Activated naive CD4-positive, alpha-beta T cell treated with anti-CD3 and anti-CD28 coated beads, Interleukin-2, amount 50 U/mL, for 72 hours (primary cell): Measurements from ENCODE around the gene PIERCE2. TPM values are rescaled to one million over a fixed set of nuclear protein-coding genes. Genes with fewer than 3 reads are reported as not detected.
"Not testable (repeated sequence)": the region's sequence is repeated elsewhere in the genome, so short reads cannot be mapped to it uniquely, and the experiment has no call there.

Source experiments
- ATAC-seq, 2 donors: fragments of 150-1000 bp; cut with Tn5 transposase; 2 replicates each; pipeline ENCODE4 v1.10.0; 2021; ENCODE audit warnings: mild to moderate bottlenecking in 2 of 2, moderate library complexity in 2 of 2
- DNase-seq, 2 donors: peaks; one replicate each; pipeline ENCODE4 v3.0.0; 2021 to 2022; ENCODE audit warnings: low spot score in 2 of 2
- H3K27ac Mint-ChIP-seq, 2 donors: one replicate each; pipeline ENCODE4 v1.8.0; 2022; ENCODE audit warnings: mild to moderate bottlenecking in 2 of 2, mixed read lengths in 2 of 2
- H3K36me3 Mint-ChIP-seq, 2 donors: one replicate each; pipeline ENCODE4 v1.8.0; 2022; ENCODE audit warnings: mixed read lengths in 2 of 2
- H3K9me3 Mint-ChIP-seq, 2 donors: one replicate each; pipeline ENCODE4 v1.8.0; 2022; ENCODE audit warnings: mixed read lengths in 2 of 2
- total RNA-seq, 2 donors: library from RNA; stranded (reverse); gene quantifications; one replicate each; pipeline ENCODE4 v1.2.3, GENCODE V29; 2022

The PIERCE2 gene
- not detected for total RNA-seq

- Mint-ChIP-seq H3K36me3 (peaks cover 7 to 8% of the 10 kb centered on the region in 2 donors), H3K27ac (peak within 1 kb of the TSS; percentile 83 to 90), H3K9me3 (no peaks in the 10 kb centered on the region)
- ATAC-seq (peak; percentile 93 to 94), DNase-seq (peak; percentile 86 to 94)
These were observed at the start of gene PIERCE2, which contains the start of gene CCPG1 for GRCh38 chr15:55408012-55408928. TSS of gene PIERCE2 (plus strand) at chr15:55408495. CDS start at chr15:55408769, 274 bp downstream. TSS of gene CCPG1 (minus strand) at chr15:55408359. CDS start at chr15:55389424, 18,935 bp downstream.

GRCh38 chr15:55360256-55360655, 48.0 kb upstream of the PIERCE2 start:
- DNase-seq, result no peak
- ATAC-seq, result no peak
- Mint-ChIP-seq H3K27ac (peak overlapping the region; percentile 0 to 30), H3K9me3 (no peaks in the 10 kb centered on the region), H3K36me3 (no peaks in the 10 kb centered on the region)

GRCh38 chr15:55361048-55361447, 47.2 kb upstream of the PIERCE2 start:
- Mint-ChIP-seq H3K36me3 (no peaks in the 10 kb centered on the region), H3K27ac (peak overlapping the region in 1 of 2 donors; percentile 30)

GRCh38 chr15:55362641-55363040, 45.7 kb upstream of the PIERCE2 start:
- no peaks in the 10 kb centered on the region for H3K36me3 Mint-ChIP-seq
- H3K9me3 Mint-ChIP-seq, result no peaks in the 10 kb centered on the region
- DNase-seq (no peak), ATAC-seq (no peak)
- H3K27ac Mint-ChIP-seq, result peak overlapping the region in 1 of 2 donors; percentile 73

More at GRCh38 chr15:55361048-55361447, 47.2 kb upstream of the PIERCE2 start:
- no peaks in the 10 kb centered on the region for H3K9me3 Mint-ChIP-seq
- no peak for DNase-seq
- ATAC-seq, result no peak

- ATAC-seq, result no peak
- DNase-seq, result no peak
- Mint-ChIP-seq H3K36me3 (no peaks in the 10 kb centered on the region), H3K9me3 (no peaks in the 10 kb centered on the region), H3K27ac (no peak overlapping the region)
These were observed 41.3 kb upstream of the PIERCE2 start for GRCh38 chr15:55366981-55367380.

- Mint-ChIP-seq H3K27ac (peak overlapping the region in 1 of 2 donors; percentile 79), H3K36me3 (no peaks in the 10 kb centered on the region), H3K9me3 (no peaks in the 10 kb centered on the region)
- ATAC-seq (peak in 1 of 2 donors; percentile 22), DNase-seq (no peak)
These were observed 35.4 kb upstream of the PIERCE2 start for GRCh38 chr15:55372701-55373440.

- DNase-seq, result no peak
- Mint-ChIP-seq H3K27ac (peak overlapping the region in 1 of 2 donors; percentile 25), H3K9me3 (no peaks in the 10 kb centered on the region), H3K36me3 (peaks cover 0 to 8% of the 10 kb centered on the region in 2 donors)
- ATAC-seq, result no peak
These were observed 29.2 kb upstream of the PIERCE2 start for GRCh38 chr15:55379095-55379494.

- ATAC-seq, result no peak
- Mint-ChIP-seq H3K9me3 (no peaks in the 10 kb centered on the region), H3K36me3 (peaks cover 0 to 8% of the 10 kb centered on the region in 2 donors)
These were observed 26.7 kb upstream of the PIERCE2 start for GRCh38 chr15:55381595-55381994.

GRCh38 chr15:55383687-55384086, 24.6 kb upstream of the PIERCE2 start:
- Mint-ChIP-seq H3K9me3 (no peaks in the 10 kb centered on the region), H3K36me3 (peaks cover 0 to 8% of the 10 kb centered on the region in 2 donors), H3K27ac (no peak overlapping the region)
- no peak for ATAC-seq
- DNase-seq, result no peak

More at GRCh38 chr15:55381595-55381994, 26.7 kb upstream of the PIERCE2 start:
- no peak for DNase-seq
- no peak overlapping the region for H3K27ac Mint-ChIP-seq

GRCh38 chr15:55387027-55387426, 21.3 kb upstream of the PIERCE2 start:
- no peak overlapping the region for H3K27ac Mint-ChIP-seq
- DNase-seq (no peak), ATAC-seq (no peak)
- H3K36me3 Mint-ChIP-seq, result peaks cover 0 to 8% of the 10 kb centered on the region in 2 donors
- H3K9me3 Mint-ChIP-seq, result no peaks in the 10 kb centered on the region

- Mint-ChIP-seq H3K9me3 (no peaks in the 10 kb centered on the region), H3K27ac (peak overlapping the region; percentile 1 to 12), H3K36me3 (no peaks in the 10 kb centered on the region)
- DNase-seq, result no peak
- ATAC-seq, result peak; percentile 31 to 63
These were observed 19.1 kb upstream of the PIERCE2 start for GRCh38 chr15:55389264-55389607.

GRCh38 chr15:55394694-55395093, 13.6 kb upstream of the PIERCE2 start:
- ATAC-seq, result no peak
- no peak for DNase-seq
- peaks cover 16 to 41% of the 10 kb centered on the region in 2 donors for H3K36me3 Mint-ChIP-seq
- peak overlapping the region in 1 of 2 donors; percentile 21 for H3K27ac Mint-ChIP-seq
- peaks cover 4 to 11% of the 10 kb centered on the region in 2 donors for H3K9me3 Mint-ChIP-seq

- Mint-ChIP-seq H3K9me3 (peaks cover 8 to 11% of the 10 kb centered on the region in 2 donors), H3K36me3 (peaks cover 16 to 41% of the 10 kb centered on the region in 2 donors), H3K27ac (no peak overlapping the region)
- DNase-seq (no peak), ATAC-seq (no peak)
These were observed 10.1 kb upstream of the PIERCE2 start for GRCh38 chr15:55398243-55398642.

GRCh38 chr15:55400050-55400449, 8.2 kb upstream of the PIERCE2 start:
- peaks cover 12 to 33% of the 10 kb centered on the region in 2 donors for H3K36me3 Mint-ChIP-seq
- not testable (repeated sequence) for H3K27ac Mint-ChIP-seq, ATAC-seq, H3K9me3 Mint-ChIP-seq, DNase-seq

- peaks cover 0 to 3% of the 10 kb centered on the region in 2 donors for H3K9me3 Mint-ChIP-seq
These were observed 6.5 kb upstream of the PIERCE2 start for GRCh38 chr15:55401786-55402246.

GRCh38 chr15:55402707-55403106, 5.6 kb upstream of the PIERCE2 start:
- Mint-ChIP-seq H3K36me3 (peaks cover 11 to 17% of the 10 kb centered on the region in 2 donors), H3K27ac (peak overlapping the region; percentile 2 to 88), H3K9me3 (peaks cover 0 to 3% of the 10 kb centered on the region in 2 donors)
- DNase-seq (no peak), ATAC-seq (peak; percentile 56 to 62)

More at GRCh38 chr15:55401786-55402246, 6.5 kb upstream of the PIERCE2 start:
- DNase-seq (no peak), ATAC-seq (no peak)
- peaks cover 10 to 17% of the 10 kb centered on the region in 2 donors for H3K36me3 Mint-ChIP-seq
- peak overlapping the region; percentile 44 to 88 for H3K27ac Mint-ChIP-seq

- no peak for ATAC-seq
- Mint-ChIP-seq H3K27ac (peak overlapping the region; percentile 19 to 88), H3K36me3 (peaks cover 12 to 13% of the 10 kb centered on the region in 2 donors), H3K9me3 (peaks cover 0 to 3% of the 10 kb centered on the region in 2 donors)
- DNase-seq, result no peak
These were observed 4.8 kb upstream of the PIERCE2 start for GRCh38 chr15:55403531-55403930.
